Aorta (tissue), 5 donors: ENCODE results near the gene AGBL4. TPM values are rescaled to one million over a fixed set of nuclear protein-coding genes. Genes with fewer than 3 reads are reported as not detected.

Experiments
- ATAC-seq: fragments of 200-7000 bp; cut with Tn5 transposase; one replicate; pipeline ENCODE4 v1.9.1; 2022; ENCODE audit warnings: moderate library complexity; ENCODE audit not compliant: low FRiP score
- DNase-seq, 2 donors: peaks; one replicate each; pipeline ENCODE4 v3.0.0-alpha.2; 2020
- H3K27ac ChIP-seq, 2 donors: one replicate each; pipeline ENCODE4 v1.5.1; 2013; ENCODE audit warnings: low read length in 2 of 2, mild to moderate bottlenecking in 2 of 2, moderate library complexity in 2 of 2, control low read depth in 1 of 2, inconsistent platforms in 1 of 2, low read depth in 1 of 2
- H3K27me3 ChIP-seq, 2 donors: one replicate each; pipeline ENCODE4 v1.6.1; 2013; ENCODE audit warnings: control low read depth in 1 of 2, low read length in 1 of 2, mild to moderate bottlenecking in 1 of 2, moderate library complexity in 1 of 2; ENCODE audit not compliant: insufficient read depth in 2 of 2, control insufficient read depth in 1 of 2
- H3K36me3 ChIP-seq, 2 donors: one replicate each; pipeline ENCODE4 v1.6.1; 2013; ENCODE audit warnings: control low read depth in 1 of 2, low read length in 1 of 2, mild to moderate bottlenecking in 1 of 2; ENCODE audit not compliant: insufficient read depth in 2 of 2, control insufficient read depth in 1 of 2
- H3K4me1 ChIP-seq, 2 donors: one replicate each; pipeline ENCODE4 v1.6.1; 2013; ENCODE audit warnings: low read length in 2 of 2, control low read depth in 1 of 2, mild to moderate bottlenecking in 1 of 2, moderate library complexity in 1 of 2; ENCODE audit not compliant: insufficient read depth in 2 of 2, control insufficient read depth in 1 of 2
- H3K4me3 ChIP-seq, 2 donors: one replicate each; pipeline ENCODE4 v1.5.1; 2013; ENCODE audit warnings: low read length in 2 of 2, control low read depth in 1 of 2, mild to moderate bottlenecking in 1 of 2
- H3K9me3 ChIP-seq: one replicate; pipeline ENCODE4 v1.6.1; 2013; ENCODE audit warnings: mild to moderate bottlenecking, low read length; ENCODE audit not compliant: control insufficient read depth
- WGBS, 2 donors: extraction: QIAGEN DNeasy Blood & Tissue Kit; methylation state at CpG; one replicate each; pipeline ENCODE4 v1.1.7; 2013; 5-methylcytosine and 5-hydroxymethylcytosine counted together
- intact Hi-C, 2 donors: fragments of 100-400 bp; cut with DNase I; formaldehyde crosslinking; loops; one replicate each; pipeline versions ENCODE4 v1.14.2 to v1.15.0; 2022
- polyA plus RNA-seq, 2 donors: library from polyadenylated mRNA; stranded (reverse); fragments of 200-250 nt; gene quantifications; one replicate each; pipeline ENCODE4 v1.2.3, GENCODE V29; 2013
- total RNA-seq, 2 donors: library from RNA; stranded (reverse); fragmentation: NEBNext Ultra II Directional; extraction: Animal tissue kit (Norgen Biotek cat#: 25700); gene quantifications; one replicate each; pipeline ENCODE4 v1.2.1, GENCODE V29; 2021
- donor health status: healthy with polysubstance abuse.
- donor health status: Bipolar disorder and iron deficiency.
- donor health status: DM: no; HTN: no; CAD: no.
- donor health status: DM: no; HTN: no; CAD: no.
- donor health status: DM: yes; HTN: yes; CAD: no.

Gene AGBL4
- total and polyA plus RNA-seq, 4 donors = 0.18 TPM; not detected in 3

DNA sequence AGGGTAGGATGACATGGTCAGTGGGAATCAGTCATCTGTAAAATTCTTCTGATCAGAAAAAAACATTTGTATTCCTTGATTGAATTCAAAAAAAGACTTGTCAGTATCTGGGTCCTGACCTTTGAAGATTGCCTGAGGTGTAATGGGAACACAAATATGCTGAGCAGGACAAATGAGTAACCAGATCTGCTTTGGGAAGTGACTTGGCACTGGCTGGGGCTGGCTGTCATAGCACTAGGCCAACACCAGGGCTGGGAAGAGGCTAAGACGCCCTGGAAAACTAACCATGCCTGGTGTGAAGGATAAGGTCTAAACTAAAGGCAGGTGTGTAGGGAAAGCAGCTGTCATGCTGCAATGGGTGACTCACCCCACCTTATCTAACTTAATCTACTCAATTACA, 794.2 kb downstream of the AGBL4 start:
- ATAC-seq = no peak
- WGBS, 2 donors = 48 to 52% methylated on average over 1 of the region's 1 CpG
- no peaks in the 10 kb centered on the region for H3K36me3 ChIP-seq

DNA sequence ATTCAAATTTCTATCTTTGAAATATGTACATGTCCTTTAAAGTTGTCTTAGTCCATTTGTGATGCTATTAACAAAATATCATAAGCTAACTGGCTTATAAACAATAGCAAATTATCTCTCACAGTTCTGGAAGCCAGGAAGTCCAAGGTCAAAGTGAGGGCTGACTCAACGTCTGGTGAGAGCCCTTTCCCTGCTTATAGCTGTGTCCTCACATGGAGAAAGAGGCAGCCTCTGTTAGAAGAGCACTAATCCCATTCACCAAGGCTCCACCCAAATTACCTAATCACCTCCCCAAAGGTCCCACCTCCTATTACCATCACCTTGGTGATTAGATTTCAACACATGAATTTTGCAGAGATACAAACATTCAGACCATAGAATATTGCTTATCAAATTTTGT, 797.0 kb downstream of the AGBL4 start:
- no peak overlapping the region for H3K27ac ChIP-seq
- intact Hi-C loops = no loop called here
- no peaks in the 10 kb centered on the region for H3K36me3 ChIP-seq
- H3K27me3 ChIP-seq = no peaks in the 10 kb centered on the region
- H3K9me3 ChIP-seq = no peaks in the 10 kb centered on the region
- no peaks in the 10 kb centered on the region for H3K4me1 ChIP-seq
- 13 to 25% methylated on average over 1 of the region's 1 CpG for WGBS, 2 donors
- no peak overlapping the region for H3K4me3 ChIP-seq
- ATAC-seq (no peak), DNase-seq (no peak)

More for the DNA sequence above, 794.2 kb downstream of the AGBL4 start:
- no peak for DNase-seq
- intact Hi-C loops = no loop called here
- Histone ChIP-seq H3K27ac (no peak overlapping the region), H3K4me3 (no peak overlapping the region), H3K4me1 (no peaks in the 10 kb centered on the region), H3K27me3 (no peaks in the 10 kb centered on the region), H3K9me3 (no peaks in the 10 kb centered on the region)

GRCh38 chr1:49225464-49225863, 798.3 kb downstream of the AGBL4 start:
- H3K4me3 ChIP-seq = no peak overlapping the region
- H3K36me3 ChIP-seq = no peaks in the 10 kb centered on the region
- WGBS, 2 donors = 69 to 73% methylated on average over 1 of the region's 1 CpG
- DNase-seq (no peak), ATAC-seq (no peak)
- no peak overlapping the region for H3K27ac ChIP-seq
- no peaks in the 10 kb centered on the region for H3K27me3 ChIP-seq
- no peaks in the 10 kb centered on the region for H3K4me1 ChIP-seq
- intact Hi-C loops = no loop called here
- H3K9me3 ChIP-seq = no peaks in the 10 kb centered on the region

- no peaks in the 10 kb centered on the region for H3K36me3 ChIP-seq
- no peaks in the 10 kb centered on the region for H3K27me3 ChIP-seq
- no peak overlapping the region for H3K4me3 ChIP-seq
- intact Hi-C loops = no loop called here
- ATAC-seq (no peak), DNase-seq (no peak)
- H3K9me3 ChIP-seq = no peaks in the 10 kb centered on the region
- H3K4me1 ChIP-seq = no peaks in the 10 kb centered on the region
- 79 to 88% methylated on average over 4 of the region's 4 CpGs for WGBS, 2 donors
- no peak overlapping the region for H3K27ac ChIP-seq
Measured at GRCh38 chr1:49213301-49213700, 810.5 kb downstream of the AGBL4 start.

GRCh38 chr1:49208712-49209111, 815.0 kb downstream of the AGBL4 start:
- 83% methylated on average over 4 of the region's 4 CpGs for WGBS, 2 donors
- H3K27me3 ChIP-seq = no peaks in the 10 kb centered on the region
- no peaks in the 10 kb centered on the region for H3K36me3 ChIP-seq
- H3K4me1 ChIP-seq = no peaks in the 10 kb centered on the region
- DNase-seq = no peak
- H3K9me3 ChIP-seq = no peaks in the 10 kb centered on the region
- intact Hi-C loops = no loop called here
- H3K27ac ChIP-seq = no peak overlapping the region
- H3K4me3 ChIP-seq = no peak overlapping the region
- ATAC-seq = no peak

GRCh38 chr1:49204720-49205119, 819.0 kb downstream of the AGBL4 start:
- H3K4me3 ChIP-seq = no peak overlapping the region
- H3K9me3 ChIP-seq = no peaks in the 10 kb centered on the region
- no peaks in the 10 kb centered on the region for H3K27me3 ChIP-seq
- intact Hi-C loops = no loop called here
- no peak for ATAC-seq
- no peak for DNase-seq
- no peaks in the 10 kb centered on the region for H3K4me1 ChIP-seq
- no peaks in the 10 kb centered on the region for H3K36me3 ChIP-seq
- 24 to 30% methylated on average over 1 of the region's 1 CpG for WGBS, 2 donors
- H3K27ac ChIP-seq = no peak overlapping the region

- no peak overlapping the region for H3K4me3 ChIP-seq
- WGBS, 2 donors = 21 to 33% methylated on average over 1 of the region's 1 CpG
- ATAC-seq (no peak), DNase-seq (no peak)
- H3K27me3 ChIP-seq = no peaks in the 10 kb centered on the region
- no peak overlapping the region for H3K27ac ChIP-seq
- intact Hi-C loops = no loop called here
- no peaks in the 10 kb centered on the region for H3K4me1 ChIP-seq
- no peaks in the 10 kb centered on the region for H3K36me3 ChIP-seq
- H3K9me3 ChIP-seq = no peaks in the 10 kb centered on the region
Measured at GRCh38 chr1:49200738-49201137, 823.0 kb downstream of the AGBL4 start.

DNA sequence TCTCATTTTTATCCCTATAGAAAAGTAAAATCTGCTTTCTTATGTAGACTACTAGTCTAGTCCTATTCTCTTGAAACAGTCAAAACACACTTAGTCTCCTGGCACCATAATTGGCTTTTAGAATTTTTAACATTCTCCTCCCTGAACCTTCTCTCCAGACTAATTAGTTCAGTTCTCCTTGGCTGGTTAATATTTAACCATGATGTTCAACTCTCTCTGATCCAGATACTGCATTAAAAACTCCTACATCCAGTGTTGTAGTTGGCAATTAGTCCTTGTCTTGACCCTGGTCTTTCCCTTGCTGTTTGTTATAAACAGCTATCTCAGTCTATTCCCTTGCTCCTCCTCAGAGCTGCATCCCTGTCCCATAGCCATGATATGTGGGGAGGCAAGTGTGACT, 824.2 kb downstream of the AGBL4 start:
- intact Hi-C loops = no loop called here
- no peak overlapping the region for H3K27ac ChIP-seq
- H3K36me3 ChIP-seq = no peaks in the 10 kb centered on the region
- no peaks in the 10 kb centered on the region for H3K9me3 ChIP-seq
- ATAC-seq (no peak), DNase-seq (no peak)
- no peaks in the 10 kb centered on the region for H3K4me1 ChIP-seq
- no peak overlapping the region for H3K4me3 ChIP-seq
- H3K27me3 ChIP-seq = no peaks in the 10 kb centered on the region

DNA sequence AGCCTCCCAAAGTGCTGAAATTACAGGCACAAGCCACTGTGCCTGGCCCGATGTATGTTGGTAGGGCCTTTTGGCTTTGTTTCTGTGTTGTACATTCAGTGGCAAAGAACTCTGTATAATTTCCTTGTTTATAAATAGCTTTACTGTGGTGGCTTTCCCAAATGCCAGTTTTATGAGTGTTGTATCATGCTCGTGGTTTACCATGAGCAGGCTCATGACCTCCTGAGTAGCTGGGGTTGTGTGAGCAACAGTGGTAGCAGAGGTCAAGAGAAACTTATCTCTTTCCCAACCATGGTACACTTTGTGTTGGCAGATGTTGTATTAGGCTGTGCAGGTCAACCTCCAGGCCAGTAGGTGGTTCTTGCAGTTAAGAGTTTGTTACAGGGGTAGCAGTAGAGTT, 826.7 kb downstream of the AGBL4 start:
- DNase-seq = no peak
- Histone ChIP-seq H3K4me3 (no peak overlapping the region), H3K4me1 (no peaks in the 10 kb centered on the region), H3K36me3 (no peaks in the 10 kb centered on the region), H3K27ac (no peak overlapping the region), H3K27me3 (no peaks in the 10 kb centered on the region), H3K9me3 (no peaks in the 10 kb centered on the region)
- no peak for ATAC-seq
- intact Hi-C loops = no loop called here
- 77 to 79% methylated on average over 2 of the region's 2 CpGs for WGBS, 2 donors
